ENCODE measurements around the gene MACROH2A1. TPM values are rescaled to one million over a fixed set of nuclear protein-coding genes. Genes with fewer than 3 reads are reported as not detected.

MACROH2A1 gene
- total and polyA plus RNA-seq, 2 experiments from 2014 or later: 64.9 to 81.6 TPM

DNA sequence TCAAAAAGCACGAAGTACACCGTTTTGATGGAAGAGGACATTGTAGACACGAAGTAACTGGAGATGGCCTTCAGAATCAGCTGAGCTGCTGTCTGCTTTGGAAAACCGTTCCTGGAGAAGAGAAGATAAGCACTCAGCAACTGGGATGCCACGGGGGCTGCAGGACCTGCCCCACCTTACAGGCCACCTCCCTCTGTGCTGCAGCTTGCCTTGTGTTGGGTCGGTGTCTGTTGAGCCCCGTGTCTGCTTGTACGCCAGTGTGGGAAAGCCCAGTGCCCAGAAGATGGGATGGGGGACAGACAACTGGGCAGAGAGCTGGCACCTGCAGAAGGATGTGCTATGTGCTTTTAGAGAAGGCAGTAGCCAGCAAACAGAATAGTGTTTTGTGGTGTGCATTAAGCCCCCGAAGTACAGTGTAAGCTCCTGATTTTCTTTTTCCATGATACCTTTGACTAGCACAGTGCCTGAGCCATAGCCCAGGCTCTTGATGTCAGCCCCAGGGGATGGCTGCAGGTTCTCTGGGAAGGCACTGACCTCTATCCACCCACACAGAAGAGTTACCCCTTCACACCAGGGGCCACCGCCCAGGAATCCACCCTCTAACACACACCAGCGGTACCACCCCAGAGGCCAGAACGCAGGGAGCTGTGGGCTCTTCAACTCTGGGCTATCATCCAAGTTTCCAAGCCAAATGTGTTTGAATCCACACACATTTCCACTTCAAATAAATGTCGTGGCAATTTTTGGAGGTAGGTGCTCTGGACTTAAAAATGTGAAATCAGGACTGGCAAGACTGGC lies 63.8 kb downstream of the MACROH2A1 start:
- Histone ChIP-seq H3F3A (replicated peaks; ENCODE audit: low read depth) (no peaks in the 10 kb centered on the region), H3K9me2 (ENCODE audit: insufficient read depth) (no peaks in the 10 kb centered on the region), H3K4me2 (no peak overlapping the region), H3K79me2 (replicated peaks; ENCODE audit: insufficient read depth) (no peaks in the 10 kb centered on the region), H3K36me3 (ENCODE audit: insufficient read depth) (no peaks in the 10 kb centered on the region), H4K20me1 (replicated peaks; ENCODE audit: insufficient read depth) (0 out of 2 replicates have a peak, but pooled peaks cover 5% of the 10 kb centered on the region), H3K4me1 (ENCODE audit: insufficient read depth) (no peaks in the 10 kb centered on the region), H2AFZ (no peak overlapping the region), H3K4me3 (no peak overlapping the region), H3K27ac (ENCODE audit: low read depth) (no peak overlapping the region), H3K27me3 (ENCODE audit: insufficient read depth) (no peaks in the 10 kb centered on the region)
- no peak for DNase-seq (ENCODE audit: low spot score)
- H3K4me3 Mint-ChIP-seq: no peak overlapping the region
- TF ChIP-seq ZNF331 (CRISPR knock-in tag; IDR thresholded peaks at IDR 0.05; ENCODE audit: low read depth): no peak
- ATAC-seq: no peak
- peaks cover 2% of the 10 kb centered on the region for H3K27me3 Mint-ChIP-seq (ENCODE audit: insufficient read depth, low read depth, poor library complexity)
- H3K36me3 Mint-ChIP-seq (ENCODE audit: low read depth): peaks cover 19% of the 10 kb centered on the region; the same call in 2 of the 3 replicates
- no peak overlapping the region for H3K27ac Mint-ChIP-seq
- H3K9me3 Mint-ChIP-seq: no peaks in the 10 kb centered on the region
- no peaks in the 10 kb centered on the region for H3K4me1 Mint-ChIP-seq

- Histone ChIP-seq H3K4me2 (no peak overlapping the region), H2AFZ (no peak overlapping the region), H4K20me1 (replicated peaks; ENCODE audit: insufficient read depth) (0 out of 2 replicates have a peak, but pooled peaks cover 5% of the 10 kb centered on the region), H3K27ac (ENCODE audit: low read depth) (no peak overlapping the region), H3F3A (replicated peaks; ENCODE audit: low read depth) (no peaks in the 10 kb centered on the region), H3K4me3 (no peak overlapping the region), H3K4me1 (ENCODE audit: insufficient read depth) (no peaks in the 10 kb centered on the region), H3K27me3 (ENCODE audit: insufficient read depth) (no peaks in the 10 kb centered on the region), H3K36me3 (ENCODE audit: insufficient read depth) (no peaks in the 10 kb centered on the region), H3K9me2 (ENCODE audit: insufficient read depth) (no peaks in the 10 kb centered on the region), H3K79me2 (replicated peaks; ENCODE audit: insufficient read depth) (no peaks in the 10 kb centered on the region)
- ATAC-seq: no peak
- H3K36me3 Mint-ChIP-seq (ENCODE audit: low read depth): peaks cover 9% of the 10 kb centered on the region; the same call in 2 of the 3 replicates
- no peaks in the 10 kb centered on the region for H3K4me1 Mint-ChIP-seq
- no peak overlapping the region for H3K4me3 Mint-ChIP-seq
- H3K27me3 Mint-ChIP-seq (ENCODE audit: insufficient read depth, low read depth, poor library complexity): no peaks in the 10 kb centered on the region
- TF ChIP-seq JUNB (IDR thresholded peaks at IDR 0.05; ENCODE audit: unreplicated experiment) (no peak), NANOG (IDR thresholded peaks at IDR 0.05; ENCODE audit: borderline replicate concordance) (no peak), ZNF114 (CRISPR knock-in tag; IDR thresholded peaks at IDR 0.05) (no peak), STAT1 (IDR thresholded peaks at IDR 0.05; ENCODE audit: unreplicated experiment) (no peak), ZNF331 (CRISPR knock-in tag; IDR thresholded peaks at IDR 0.05; ENCODE audit: low read depth) (no peak), EZH2 (IDR thresholded peaks at IDR 0.05; ENCODE audit: low read depth, unreplicated experiment) (no peak), ETS1 (IDR thresholded peaks at IDR 0.05) (no peak)
- TF ChIP-seq, protein P1, sequence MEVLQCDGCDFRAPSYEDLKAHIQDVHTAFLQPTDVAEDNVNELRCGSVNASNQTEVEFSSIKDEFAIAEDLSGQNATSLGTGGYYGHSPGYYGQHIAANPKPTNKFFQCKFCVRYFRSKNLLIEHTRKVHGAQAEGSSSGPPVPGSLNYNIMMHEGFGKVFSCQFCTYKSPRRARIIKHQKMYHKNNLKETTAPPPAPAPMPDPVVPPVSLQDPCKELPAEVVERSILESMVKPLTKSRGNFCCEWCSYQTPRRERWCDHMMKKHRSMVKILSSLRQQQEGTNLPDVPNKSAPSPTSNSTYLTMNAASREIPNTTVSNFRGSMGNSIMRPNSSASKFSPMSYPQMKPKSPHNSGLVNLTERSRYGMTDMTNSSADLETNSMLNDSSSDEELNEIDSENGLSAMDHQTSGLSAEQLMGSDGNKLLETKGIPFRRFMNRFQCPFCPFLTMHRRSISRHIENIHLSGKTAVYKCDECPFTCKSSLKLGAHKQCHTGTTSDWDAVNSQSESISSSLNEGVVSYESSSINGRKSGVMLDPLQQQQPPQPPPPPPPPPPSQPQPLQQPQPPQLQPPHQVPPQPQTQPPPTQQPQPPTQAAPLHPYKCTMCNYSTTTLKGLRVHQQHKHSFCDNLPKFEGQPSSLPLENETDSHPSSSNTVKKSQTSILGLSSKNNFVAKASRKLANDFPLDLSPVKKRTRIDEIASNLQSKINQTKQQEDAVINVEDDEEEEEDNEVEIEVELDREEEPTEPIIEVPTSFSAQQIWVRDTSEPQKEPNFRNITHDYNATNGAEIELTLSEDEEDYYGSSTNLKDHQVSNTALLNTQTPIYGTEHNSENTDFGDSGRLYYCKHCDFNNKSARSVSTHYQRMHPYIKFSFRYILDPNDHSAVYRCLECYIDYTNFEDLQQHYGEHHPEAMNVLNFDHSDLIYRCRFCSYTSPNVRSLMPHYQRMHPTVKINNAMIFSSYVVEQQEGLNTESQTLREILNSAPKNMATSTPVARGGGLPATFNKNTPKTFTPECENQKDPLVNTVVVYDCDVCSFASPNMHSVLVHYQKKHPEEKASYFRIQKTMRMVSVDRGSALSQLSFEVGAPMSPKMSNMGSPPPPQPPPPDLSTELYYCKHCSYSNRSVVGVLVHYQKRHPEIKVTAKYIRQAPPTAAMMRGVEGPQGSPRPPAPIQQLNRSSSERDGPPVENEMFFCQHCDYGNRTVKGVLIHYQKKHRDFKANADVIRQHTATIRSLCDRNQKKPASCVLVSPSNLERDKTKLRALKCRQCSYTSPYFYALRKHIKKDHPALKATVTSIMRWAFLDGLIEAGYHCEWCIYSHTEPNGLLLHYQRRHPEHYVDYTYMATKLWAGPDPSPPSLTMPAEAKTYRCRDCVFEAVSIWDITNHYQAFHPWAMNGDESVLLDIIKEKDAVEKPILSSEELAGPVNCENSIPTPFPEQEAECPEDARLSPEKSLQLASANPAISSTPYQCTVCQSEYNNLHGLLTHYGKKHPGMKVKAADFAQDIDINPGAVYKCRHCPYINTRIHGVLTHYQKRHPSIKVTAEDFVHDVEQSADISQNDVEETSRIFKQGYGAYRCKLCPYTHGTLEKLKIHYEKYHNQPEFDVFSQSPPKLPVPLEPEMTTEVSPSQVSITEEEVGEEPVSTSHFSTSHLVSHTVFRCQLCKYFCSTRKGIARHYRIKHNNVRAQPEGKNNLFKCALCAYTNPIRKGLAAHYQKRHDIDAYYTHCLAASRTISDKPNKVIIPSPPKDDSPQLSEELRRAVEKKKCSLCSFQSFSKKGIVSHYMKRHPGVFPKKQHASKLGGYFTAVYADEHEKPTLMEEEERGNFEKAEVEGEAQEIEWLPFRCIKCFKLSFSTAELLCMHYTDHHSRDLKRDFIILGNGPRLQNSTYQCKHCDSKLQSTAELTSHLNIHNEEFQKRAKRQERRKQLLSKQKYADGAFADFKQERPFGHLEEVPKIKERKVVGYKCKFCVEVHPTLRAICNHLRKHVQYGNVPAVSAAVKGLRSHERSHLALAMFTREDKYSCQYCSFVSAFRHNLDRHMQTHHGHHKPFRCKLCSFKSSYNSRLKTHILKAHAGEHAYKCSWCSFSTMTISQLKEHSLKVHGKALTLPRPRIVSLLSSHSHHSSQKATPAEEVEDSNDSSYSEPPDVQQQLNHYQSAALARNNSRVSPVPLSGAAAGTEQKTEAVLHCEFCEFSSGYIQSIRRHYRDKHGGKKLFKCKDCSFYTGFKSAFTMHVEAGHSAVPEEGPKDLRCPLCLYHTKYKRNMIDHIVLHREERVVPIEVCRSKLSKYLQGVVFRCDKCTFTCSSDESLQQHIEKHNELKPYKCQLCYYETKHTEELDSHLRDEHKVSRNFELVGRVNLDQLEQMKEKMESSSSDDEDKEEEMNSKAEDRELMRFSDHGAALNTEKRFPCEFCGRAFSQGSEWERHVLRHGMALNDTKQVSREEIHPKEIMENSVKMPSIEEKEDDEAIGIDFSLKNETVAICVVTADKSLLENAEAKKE (CRISPR knock-in tag; IDR thresholded peaks at IDR 0.05): no peak
- H3K27ac Mint-ChIP-seq: no peak overlapping the region
- no peaks in the 10 kb centered on the region for H3K9me3 Mint-ChIP-seq
- DNase-seq (ENCODE audit: low spot score): no peak
Observed at GRCh38 chr5:135333732-135334515, 65.1 kb downstream of the MACROH2A1 start.

Data from GM23338 (cell line).